Hematopoietic multipotent progenitor cell treated with erythropoietin and hydrocortisone succinate and interleukin-3 and kit ligand, for 8 days (in vitro differentiated cells): Measurements from ENCODE around the gene SEMA3E.
"Not testable (repeated sequence)": the region's sequence is repeated elsewhere in the genome, so short reads cannot be mapped to it uniquely, and the experiment has no call there.

ENCODE experiments used
- DNase-seq: peaks from one replicate; pipeline ENCODE4 v3.0.0-alpha.2; 2015

SEMA3E gene

GRCh38 chr7:83484826-83485225 lies 164.1 kb downstream of the SEMA3E start:
- DNase-seq, result no peak

GRCh38 chr7:83484266-83484665 lies 164.7 kb downstream of the SEMA3E start:
- no peak for DNase-seq

- DNase-seq, result no peak
Observed at GRCh38 chr7:83478616-83479015, 170.3 kb downstream of the SEMA3E start.

GRCh38 chr7:83476511-83477050 lies 172.4 kb downstream of the SEMA3E start:
- DNase-seq, result no peak

GRCh38 chr7:83475420-83475819 lies 173.5 kb downstream of the SEMA3E start:
- peak; percentile 6 for DNase-seq

- no peak for DNase-seq
Observed at GRCh38 chr7:83472376-83472775, 176.6 kb downstream of the SEMA3E start.

- DNase-seq, result no peak
Observed at GRCh38 chr7:83469491-83469890, 179.4 kb downstream of the SEMA3E start.

GRCh38 chr7:83469076-83469475 lies 179.9 kb downstream of the SEMA3E start:
- DNase-seq, result no peak

GRCh38 chr7:83468251-83468739 lies 180.6 kb downstream of the SEMA3E start:
- DNase-seq, result peak; percentile 94

- DNase-seq, result no peak
Observed at GRCh38 chr7:83467493-83467892, 181.4 kb downstream of the SEMA3E start.

- no peak for DNase-seq
Observed at GRCh38 chr7:83466956-83467355, 182.0 kb downstream of the SEMA3E start.

- no peak for DNase-seq
Observed at GRCh38 chr7:83466187-83466923, 182.6 kb downstream of the SEMA3E start.

GRCh38 chr7:83465643-83466042 lies 183.3 kb downstream of the SEMA3E start:
- DNase-seq, result no peak

- DNase-seq, result not testable (repeated sequence)
Observed at GRCh38 chr7:83461820-83462219, 187.1 kb downstream of the SEMA3E start.

GRCh38 chr7:83459930-83460653 lies 188.8 kb downstream of the SEMA3E start:
- DNase-seq, result not testable (repeated sequence)

- not testable (repeated sequence) for DNase-seq
Observed at GRCh38 chr7:83459101-83459929, 189.6 kb downstream of the SEMA3E start.

- no peak for DNase-seq
Observed at GRCh38 chr7:83457022-83457892, 191.7 kb downstream of the SEMA3E start.

- no peak for DNase-seq
Observed at GRCh38 chr7:83456413-83456812, 192.5 kb downstream of the SEMA3E start.

- no peak for DNase-seq
Observed at GRCh38 chr7:83455612-83456011, 193.3 kb downstream of the SEMA3E start.

GRCh38 chr7:83452256-83452655 lies 196.7 kb downstream of the SEMA3E start:
- no peak for DNase-seq

GRCh38 chr7:83451501-83452045 lies 197.4 kb downstream of the SEMA3E start:
- DNase-seq, result no peak

GRCh38 chr7:83449781-83450180 lies 199.2 kb downstream of the SEMA3E start:
- no peak for DNase-seq
